Middle frontal gyrus (tissue), 1 donor: ENCODE data around the gene CPNE9.

Experiments
- DNase-seq: peaks from one replicate; pipeline ENCODE4 v3.0.0-alpha.2; 2015; ENCODE audit warnings: low spot score; ENCODE audit errors: extremely low spot score

The CPNE9 gene

DNA sequence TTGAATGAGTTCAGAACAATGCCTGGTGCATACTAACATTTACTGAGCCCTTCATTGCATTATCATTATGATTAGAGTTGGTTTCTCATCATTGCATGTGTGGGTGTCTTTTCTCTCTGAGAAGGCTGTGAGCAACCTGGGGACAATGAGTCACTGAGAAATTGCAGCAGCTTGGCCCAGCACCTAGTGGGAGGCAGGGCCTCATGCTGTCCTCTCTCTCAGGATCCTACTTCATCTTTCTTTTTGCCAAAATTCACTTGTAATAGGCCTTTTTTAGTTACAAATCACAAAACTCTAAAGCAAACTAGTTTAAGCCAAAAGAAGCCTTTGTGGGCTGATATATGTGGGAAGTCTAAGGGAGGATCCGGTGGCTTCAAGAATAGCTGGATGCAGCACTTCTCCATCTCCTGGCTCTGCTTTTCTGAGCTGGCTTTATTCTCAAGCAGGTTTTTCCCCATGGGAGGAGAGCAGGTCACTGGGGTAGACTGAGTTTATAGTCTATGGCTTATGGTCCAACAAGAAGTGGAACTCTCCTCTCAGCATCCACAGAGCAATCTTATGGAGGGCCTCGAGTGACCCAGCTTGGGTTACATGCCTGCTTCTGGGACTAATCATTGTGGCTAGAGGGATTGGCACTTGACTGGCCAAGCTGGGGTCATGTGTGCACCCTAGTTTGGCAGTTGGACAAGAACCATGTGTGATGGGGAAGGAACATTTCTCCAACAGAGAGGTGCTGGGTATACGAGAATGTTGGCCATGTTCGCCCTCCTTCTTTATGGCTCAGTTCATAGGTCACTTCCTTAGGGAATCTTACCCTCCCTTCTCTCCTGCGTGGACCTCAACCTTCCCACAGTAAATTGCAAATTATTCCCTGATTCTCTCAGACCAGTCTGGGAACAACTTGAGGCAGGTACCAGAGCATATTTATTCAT is 74.8 kb downstream of the CPNE9 start:
- peak; percentile 56 for DNase-seq

DNA sequence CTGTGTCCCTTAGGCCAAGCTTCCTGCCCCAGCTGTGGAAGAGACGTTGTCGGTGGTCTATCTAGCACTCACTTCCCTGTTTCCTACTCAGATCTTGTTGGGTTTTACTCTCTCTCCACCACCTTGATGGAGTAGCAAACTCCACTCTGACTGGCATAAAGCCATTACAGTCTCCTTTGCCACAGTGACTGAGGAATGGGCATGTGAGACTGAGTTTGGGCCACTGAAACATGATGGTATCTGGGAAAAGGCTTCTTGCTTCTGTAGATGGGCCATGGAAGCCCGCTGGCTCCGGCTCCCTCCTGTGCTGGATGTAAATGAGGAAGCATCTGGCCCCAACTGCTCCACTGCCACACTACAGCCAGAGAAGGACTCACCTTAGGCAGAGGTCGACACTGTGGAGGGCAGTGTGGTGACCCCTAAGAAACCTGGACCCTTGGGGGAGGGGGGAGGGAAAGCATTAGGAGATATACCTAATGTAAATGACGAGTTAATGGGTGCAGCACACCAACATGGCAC is 75.5 kb downstream of the CPNE9 start:
- no peak for DNase-seq
